IMR-90 (cell line): ENCODE measurements around the gene CLEC16A. TPM values are rescaled to one million over a fixed set of nuclear protein-coding genes. Genes with fewer than 3 reads are reported as not detected.

Experiments used
- ATAC-seq: fragments of 200-7000 bp; cut with Tn5 transposase; 2 replicates; pipeline ENCODE4 v1.9.1; 2020; ENCODE audit warnings: low read depth, mild to moderate bottlenecking, moderate library complexity
- BruUV-seq: library from RNA; stranded (reverse); fragments of 400-500 nt; replicated peaks from 2 replicates; lab custom pipeline; 2021; lab: Mats Ljungman, UMichigan
- CTCF ChIA-PET: fragments of 300-600 bp; formaldehyde crosslinking; extraction: SDS; loops from one replicate; lab custom pipeline; 2021; ENCODE audit warnings: antibody characterized with exemption; lab: Yijun Ruan, JAX
- POLR2A ChIA-PET: fragments of 300-600 bp; sonication (Branson Sonifier 250); formaldehyde crosslinking; loops from one replicate; lab custom pipeline; 2022; ENCODE audit warnings: antibody characterized with exemption; ENCODE audit not compliant: unreplicated experiment; lab: Charles Lee
- DNase-seq: peaks from one replicate; pipeline ENCODE4 v3.0.0; 2013
- H2AFZ ChIP-seq: replicated peaks from 2 replicates; pipeline ENCODE3; 2013; ENCODE audit warnings: low read length, mild to moderate bottlenecking; ENCODE audit not compliant: poor library complexity
- H2AK5ac ChIP-seq: 2 replicates; pipeline ENCODE4 v1.6.1; 2013; ENCODE audit warnings: low read depth, low read length, inconsistent platforms
- H2AK9ac ChIP-seq: replicated peaks from 2 replicates; pipeline ENCODE3; 2013; ENCODE audit warnings: mild to moderate bottlenecking, low read depth, low read length, moderate library complexity; ENCODE audit not compliant: poor library complexity
- H2BK120ac ChIP-seq: 2 replicates; pipeline ENCODE4 v1.6.1; 2013; ENCODE audit warnings: low read depth, low read length, inconsistent platforms
- H2BK15ac ChIP-seq: 3 replicates; pipeline ENCODE4 v1.6.1; 2013; ENCODE audit warnings: low read depth, low read length, inconsistent platforms
- H2BK20ac ChIP-seq: 2 replicates; pipeline ENCODE4 v1.6.1; 2013; ENCODE audit warnings: low read depth, mild to moderate bottlenecking, inconsistent platforms, low read length, moderate library complexity
- H2BK5ac ChIP-seq: 2 replicates; pipeline ENCODE4 v1.6.1; 2013; ENCODE audit warnings: mild to moderate bottlenecking, low read depth, low read length, inconsistent platforms; ENCODE audit not compliant: poor library complexity, severe bottlenecking
- H3K14ac ChIP-seq: replicated peaks from 2 replicates; pipeline ENCODE4 v1.6.1; 2013; ENCODE audit warnings: low read depth, low read length, inconsistent platforms
- H3K18ac ChIP-seq: 2 replicates; pipeline ENCODE4 v1.6.1; 2013; ENCODE audit warnings: low read depth, low read length, control low read depth
- H3K23ac ChIP-seq: 2 replicates; pipeline ENCODE4 v1.6.1; 2013; ENCODE audit warnings: low read depth, low read length, inconsistent platforms
- H3K27ac ChIP-seq: 2 replicates; pipeline ENCODE4 v1.5.1; 2013; ENCODE audit warnings: mild to moderate bottlenecking, control low read depth, low read length; ENCODE audit not compliant: insufficient read depth
- H3K27me3 ChIP-seq: 2 replicates; pipeline ENCODE4 v1.6.1; 2013; ENCODE audit warnings: low read length; ENCODE audit not compliant: control insufficient read depth, insufficient read depth
- H3K36me3 ChIP-seq: 2 replicates; pipeline ENCODE4 v1.6.1; 2013; ENCODE audit warnings: low read length, mixed read lengths; ENCODE audit not compliant: control insufficient read depth, insufficient read depth
- H3K4ac ChIP-seq: 2 replicates; pipeline ENCODE4 v1.6.1; 2013; ENCODE audit warnings: low read depth, low read length, inconsistent platforms
- H3K4me1 ChIP-seq: 2 replicates; pipeline ENCODE4 v1.6.1; 2013; ENCODE audit warnings: low read length, mixed read lengths; ENCODE audit not compliant: control insufficient read depth, insufficient read depth
- H3K4me2 ChIP-seq: 2 replicates; pipeline ENCODE4 v1.6.1; 2013; ENCODE audit warnings: low read depth, mild to moderate bottlenecking, control low read depth, low read length, moderate library complexity
- H3K4me3 ChIP-seq: 2 replicates; pipeline ENCODE4 v1.5.1; 2013; ENCODE audit warnings: low read depth, mild to moderate bottlenecking, control low read depth, low read length, moderate library complexity; ENCODE audit not compliant: insufficient read depth
- H3K56ac ChIP-seq: 2 replicates; pipeline ENCODE4 v1.6.1; 2013; ENCODE audit warnings: low read length, inconsistent platforms; ENCODE audit not compliant: insufficient read depth; ENCODE audit errors: extremely low read depth
- H3K79me1 ChIP-seq, 2 experiments: 2 replicates each; pipeline ENCODE4 v1.6.1; 2013; ENCODE audit warnings: low read length in 2 of 2, inconsistent platforms in 1 of 2, low read depth in 1 of 2
- H3K9ac ChIP-seq: 2 replicates; pipeline ENCODE4 v1.6.1; 2013; ENCODE audit warnings: low read depth, low read length, control low read depth
- H3K9me1 ChIP-seq: 2 replicates; pipeline ENCODE4 v1.6.1; 2013; ENCODE audit warnings: low read length, inconsistent platforms; ENCODE audit not compliant: insufficient read depth
- H3K9me3 ChIP-seq: 2 replicates; pipeline ENCODE4 v1.6.1; 2013; ENCODE audit warnings: low read length; ENCODE audit not compliant: control insufficient read depth, insufficient read depth
- H4K20me1 ChIP-seq: 2 replicates; pipeline ENCODE4 v1.6.1; 2013; ENCODE audit warnings: low read length, inconsistent platforms; ENCODE audit not compliant: insufficient read depth
- H4K5ac ChIP-seq: 2 replicates; pipeline ENCODE4 v1.6.1; 2013; ENCODE audit warnings: mild to moderate bottlenecking, low read depth, low read length, control low read depth
- H4K8ac ChIP-seq, 2 experiments: 2 replicates each; pipeline ENCODE4 v1.6.1; 2013; ENCODE audit warnings: low read depth in 2 of 2, low read length in 2 of 2, control low read depth in 1 of 2, inconsistent platforms in 1 of 2
- H4K91ac ChIP-seq: 2 replicates; pipeline ENCODE4 v1.6.1; 2013; ENCODE audit warnings: low read depth, low read length, inconsistent platforms; ENCODE audit not compliant: insufficient read depth
- CEBPB ChIP-seq: IDR thresholded peaks from 2 replicates; pipeline ENCODE4 v1.6.1; 2012; ENCODE audit warnings: low read depth, low read length, improper control_type of control experiment
- CHD1 ChIP-seq: IDR thresholded peaks from 2 replicates; pipeline ENCODE4 v1.6.1; 2012; ENCODE audit warnings: low read depth, low read length, improper control_type of control experiment
- FOS ChIP-seq: fragments of 150-350 bp; IDR thresholded peaks from 2 replicates; pipeline ENCODE4 v1.6.1; 2016; ENCODE audit warnings: low read depth, low read length
- MAFK ChIP-seq: IDR thresholded peaks from 2 replicates; pipeline ENCODE4 v1.6.1; 2012; ENCODE audit warnings: low read depth, low read length, improper control_type of control experiment
- RAD21 ChIP-seq: IDR thresholded peaks from 2 replicates; pipeline ENCODE4 v1.6.1; 2012; ENCODE audit warnings: low read length, improper control_type of control experiment
- WGBS, 2 experiments: methylation state at CpG; one replicate each; pipeline versions ENCODE4 v1.1.5 to v1.1.7; 2013; ENCODE audit warnings: missing lambda C conversion rate in 2 of 2; ENCODE audit not compliant: insufficient read length in 1 of 2; ENCODE audit errors: extremely low coverage in 2 of 2; 5-methylcytosine and 5-hydroxymethylcytosine counted together
- dilution Hi-C: fragments of 300-500 bp; cut with HindIII; formaldehyde crosslinking; loops from one replicate; pipeline ENCODE4 v1.14.3; 2018; ENCODE audit warnings: low sequenced_read_pairs; ENCODE audit not compliant: unreplicated experiment
- in situ Hi-C: fragments of 300-500 bp; cut with MboI; formaldehyde crosslinking; loops from 3 replicates; pipeline ENCODE4 v1.14.3; 2019; ENCODE audit warnings: low sequenced_read_pairs, inconsistent platforms, mixed read lengths
- intact Hi-C: fragments of 100-400 bp; cut with micrococcal nuclease; formaldehyde crosslinking; loops from 2 replicates; pipeline ENCODE4 v1.10.0; 2022
- polyA plus RNA-seq, 3 experiments: library from polyadenylated mRNA; depleted of rRNA; stranded (reverse); fragments of >200 nt; gene quantifications; 2 replicates each; pipeline ENCODE4 v1.2.3, GENCODE V29; 2012; ENCODE audit warnings: low replicate concordance in 1 of 3
- total RNA-seq: library from RNA; depleted of rRNA; stranded (reverse); fragments of >200 nt; gene quantifications from 2 replicates; pipeline ENCODE4 v1.2.3, GENCODE V29; 2012
- TF ChIP-seq, protein P1 (sequence below): fragments of 150-350 bp; IDR thresholded peaks from 2 replicates; pipeline ENCODE4 v1.6.1; 2016; ENCODE audit warnings: low read depth, mild to moderate bottlenecking, low read length, moderate library complexity, borderline replicate concordance
- TF ChIP-seq, protein P2 (sequence below): conservative IDR thresholded peaks from 2 replicates; pipeline ENCODE4 v1.5.1; 2012; ENCODE audit warnings: mild to moderate bottlenecking, low read depth, low read length, improper control_type of control experiment

The CLEC16A gene
- total and polyA plus RNA-seq, 2 of the 4 experiments (the other 2 are of a cell fraction) = 15.9 to 16.5 TPM

DNA sequence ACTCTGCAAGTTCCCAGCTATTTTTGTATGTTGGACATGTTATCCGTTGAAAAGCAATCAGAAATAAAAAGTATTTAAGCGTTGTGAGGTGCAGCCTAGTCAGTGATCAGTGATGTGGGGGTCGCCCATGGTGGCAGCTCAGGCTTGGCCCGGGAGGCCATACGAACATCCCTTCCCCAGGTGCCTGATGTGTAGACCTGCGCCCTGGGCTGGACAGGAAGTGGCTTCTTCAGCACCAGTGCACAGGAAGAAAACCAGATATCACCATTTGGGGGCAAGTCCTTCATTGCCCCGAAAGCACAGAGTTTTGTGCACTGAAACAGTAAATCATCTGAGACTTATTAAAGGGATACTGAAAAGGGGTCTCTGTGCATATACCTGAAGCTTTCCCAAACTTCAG, 212.8 kb downstream of the CLEC16A start (continued):
- TF ChIP-seq, protein P1, sequence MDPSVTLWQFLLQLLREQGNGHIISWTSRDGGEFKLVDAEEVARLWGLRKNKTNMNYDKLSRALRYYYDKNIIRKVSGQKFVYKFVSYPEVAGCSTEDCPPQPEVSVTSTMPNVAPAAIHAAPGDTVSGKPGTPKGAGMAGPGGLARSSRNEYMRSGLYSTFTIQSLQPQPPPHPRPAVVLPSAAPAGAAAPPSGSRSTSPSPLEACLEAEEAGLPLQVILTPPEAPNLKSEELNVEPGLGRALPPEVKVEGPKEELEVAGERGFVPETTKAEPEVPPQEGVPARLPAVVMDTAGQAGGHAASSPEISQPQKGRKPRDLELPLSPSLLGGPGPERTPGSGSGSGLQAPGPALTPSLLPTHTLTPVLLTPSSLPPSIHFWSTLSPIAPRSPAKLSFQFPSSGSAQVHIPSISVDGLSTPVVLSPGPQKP = no peak
- TF ChIP-seq CHD1 = no peak
- no peak for TF ChIP-seq FOS
- no peak for TF ChIP-seq MAFK

DNA sequence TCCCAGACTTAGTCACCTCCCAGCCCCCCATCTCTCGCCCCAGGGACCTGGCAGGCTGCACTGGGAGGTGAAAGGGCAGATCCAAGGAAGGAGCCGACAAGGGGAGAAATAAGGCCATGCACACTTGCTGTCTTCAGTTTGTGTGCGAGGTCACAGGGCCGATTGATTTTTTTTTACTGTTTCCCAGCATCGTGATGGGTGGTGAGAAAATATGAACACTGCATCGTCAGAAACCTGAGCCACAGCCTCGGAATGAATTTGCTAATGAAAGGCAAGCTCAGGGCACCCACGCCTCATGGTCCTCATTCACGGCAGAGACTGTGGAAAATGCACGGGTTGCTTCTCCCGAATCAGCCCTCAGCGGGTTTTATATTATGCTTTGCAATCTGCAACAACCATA, 213.7 kb downstream of the CLEC16A start:
- Histone ChIP-seq H3K23ac (no peak overlapping the region), H2AK9ac (peak overlapping the region; percentile 25), H3K4me2 (no peak overlapping the region), H3K27me3 (no peaks in the 10 kb centered on the region), H4K20me1 (no peaks in the 10 kb centered on the region; the same call in 1 of the 2 replicates), H2BK20ac (no peak overlapping the region), H3K27ac (no peak overlapping the region), H3K79me1 (peaks cover 0 to 12% of the 10 kb centered on the region in 2 experiments; a peak in 2 of 4 replicates), H3K14ac (no peak overlapping the region), H3K36me3 (no peaks in the 10 kb centered on the region), H4K8ac (no peak overlapping the region), H2BK5ac (no peak overlapping the region), H3K56ac (no peak overlapping the region), H3K18ac (no peak overlapping the region), H3K4ac (no peak overlapping the region), H3K9me3 (0 out of 2 replicates have a peak, but pooled peaks cover 2% of the 10 kb centered on the region), H4K91ac (no peak overlapping the region), H2BK15ac (no peak overlapping the region), H2AFZ (no peak overlapping the region), H3K9me1 (peaks cover 18% of the 10 kb centered on the region), H3K9ac (no peak overlapping the region), H3K4me3 (no peak overlapping the region), H3K4me1 (peaks cover 22% of the 10 kb centered on the region), H4K5ac (no peak overlapping the region), H2AK5ac (no peak overlapping the region), H2BK120ac (no peak overlapping the region)
- ATAC-seq (no peak), DNase-seq (no peak)
- intact Hi-C loops = no loop called here
- dilution Hi-C loops = no loop called here
- TF ChIP-seq CHD1 = no peak
- no peak for TF ChIP-seq RAD21
- TF ChIP-seq, protein P1 = no peak
- TF ChIP-seq CEBPB = no peak
- TF ChIP-seq, protein P2, sequence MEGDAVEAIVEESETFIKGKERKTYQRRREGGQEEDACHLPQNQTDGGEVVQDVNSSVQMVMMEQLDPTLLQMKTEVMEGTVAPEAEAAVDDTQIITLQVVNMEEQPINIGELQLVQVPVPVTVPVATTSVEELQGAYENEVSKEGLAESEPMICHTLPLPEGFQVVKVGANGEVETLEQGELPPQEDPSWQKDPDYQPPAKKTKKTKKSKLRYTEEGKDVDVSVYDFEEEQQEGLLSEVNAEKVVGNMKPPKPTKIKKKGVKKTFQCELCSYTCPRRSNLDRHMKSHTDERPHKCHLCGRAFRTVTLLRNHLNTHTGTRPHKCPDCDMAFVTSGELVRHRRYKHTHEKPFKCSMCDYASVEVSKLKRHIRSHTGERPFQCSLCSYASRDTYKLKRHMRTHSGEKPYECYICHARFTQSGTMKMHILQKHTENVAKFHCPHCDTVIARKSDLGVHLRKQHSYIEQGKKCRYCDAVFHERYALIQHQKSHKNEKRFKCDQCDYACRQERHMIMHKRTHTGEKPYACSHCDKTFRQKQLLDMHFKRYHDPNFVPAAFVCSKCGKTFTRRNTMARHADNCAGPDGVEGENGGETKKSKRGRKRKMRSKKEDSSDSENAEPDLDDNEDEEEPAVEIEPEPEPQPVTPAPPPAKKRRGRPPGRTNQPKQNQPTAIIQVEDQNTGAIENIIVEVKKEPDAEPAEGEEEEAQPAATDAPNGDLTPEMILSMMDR = no peak
- BruUV-seq = no TSS peak
- in situ Hi-C loops = no loop called here
- WGBS, 2 experiments = 86% methylated on average over 5 of the region's 12 CpGs; no CpG with 5 or more reads in 1 of the 2 experiments
- ChIA-PET POLR2A (no interaction called here), CTCF (no interaction called here)
